Right lobe of liver (tissue), 6 donors: ENCODE measurements around the gene ASCC3. TPM values are rescaled to one million over a fixed set of nuclear protein-coding genes. Genes with fewer than 3 reads are reported as not detected.

Experiments
- ATAC-seq, 4 donors: fragments of 200-7000 bp; cut with Tn5 transposase; one replicate each; pipeline ENCODE4 v1.9.1; 2020; ENCODE audit warnings: mild to moderate bottlenecking in 4 of 4, moderate library complexity in 4 of 4
- DNase-seq, 3 donors: peaks; one replicate each; pipeline ENCODE4 v3.0.0-alpha.2; 2020
- H3K27ac ChIP-seq, 3 donors: fragments of 200-600 bp; one replicate each; pipeline ENCODE4 v1.8.0; 2022
- H3K27me3 ChIP-seq, 2 donors: fragments of 200-600 bp; one replicate each; pipeline ENCODE4 v1.8.0; 2022
- H3K36me3 ChIP-seq, 4 donors: fragments of 200-600 bp; sonication (generic) in 1 of 4; one replicate each; pipeline versions ENCODE4 v1.5.1 to v1.8.0; 2017 to 2022; ENCODE audit warnings: control low read depth in 1 of 4
- H3K4me1 ChIP-seq, 4 donors: fragments of 200-600 bp; sonication (generic) in 1 of 4; one replicate each; pipeline versions ENCODE4 v1.5.1 to v1.8.0; 2017 to 2022; ENCODE audit warnings: control low read depth in 1 of 4
- H3K4me3 ChIP-seq, 3 donors: fragments of 200-600 bp; one replicate each; pipeline ENCODE4 v1.8.0; 2022
- H3K9me3 ChIP-seq, 4 donors: fragments of 200-600 bp; sonication (generic) in 1 of 4; one replicate each; pipeline versions ENCODE4 v1.5.1 to v1.8.0; 2017 to 2022; ENCODE audit warnings: control low read depth in 1 of 4
- CTCF ChIP-seq, 4 donors: fragments of 200-600 bp in 3 of 4; fragments of 450-650 bp in 1 of 4; IDR thresholded peaks; one replicate each; pipeline versions ENCODE4 v1.5.1 to v1.8.0; 2016 to 2022; ENCODE audit warnings: antibody characterized with exemption in 4 of 4, mild to moderate bottlenecking in 2 of 4
- POLR2A ChIP-seq: fragments of 450-650 bp; IDR thresholded peaks from one replicate; pipeline ENCODE4 v1.6.1; 2017; ENCODE audit warnings: antibody characterized with exemption, mild to moderate bottlenecking
- WGBS: methylation state at CpG from one replicate; pipeline ENCODE4 v1.1.6; 2018; ENCODE audit warnings: low coverage, low lambda C conversion rate; ENCODE audit not compliant: insufficient coverage; ENCODE audit errors: missing lambda C conversion rate; 5-methylcytosine and 5-hydroxymethylcytosine counted together
- intact Hi-C, 2 donors: fragments of 100-400 bp; cut with DNase I; formaldehyde crosslinking; loops; one replicate each; pipeline versions ENCODE4 v1.11.2 to v1.14.1; 2022
- total RNA-seq, 6 experiments: library from RNA; depleted of rRNA in 2 of 6; stranded (reverse); fragments of >200 nt in 2 of 6; fragmentation: NEBNext Ultra II Directional in 3 of 6; extraction: Animal tissue kit (Norgen Biotek cat#: 25700) in 3 of 6; gene quantifications; one replicate each; pipeline versions ENCODE4 v1.1.0 to v1.2.4, GENCODE V29; 2016 to 2023
- donor health status: DM: no; HTN: yes; CAD: no.
- donor health status: DM: no; HTN: no; CAD: no.
- donor health status: DM: no; HTN: no; CAD: no.
- donor health status: DM: no; HTN: yes; CAD: no.
- donor health status: DM: no; HTN: yes; CAD: no.

Gene ASCC3
- total RNA-seq, 6 experiments from 2014 or later, result 17.0 to 28.2 (median 24.9) TPM

GRCh38 chr6:100472674-100473073 lies 408.5 kb downstream of the ASCC3 start:
- TF ChIP-seq CTCF (IDR thresholded peaks at IDR 0.05), result no peak
- TF ChIP-seq POLR2A, result no peak
- Histone ChIP-seq H3K4me1 (no peaks in the 10 kb centered on the region), H3K36me3 (no peaks in the 10 kb centered on the region), H3K4me3 (no peak overlapping the region), H3K9me3 (no peaks in the 10 kb centered on the region), H3K27ac (no peak overlapping the region), H3K27me3 (peaks cover 8 to 13% of the 10 kb centered on the region in 2 donors)
- WGBS, result 35% methylated on average over 3 of the region's 3 CpGs
- ATAC-seq (no peak), DNase-seq (no peak)
- intact Hi-C loops, result loop anchor here in 1 of 2 donors (10.0 kb wide), 1 partner anchor 348 kb away; no protein-coding TSS in a partner anchor

- no peak overlapping the region for H3K27ac ChIP-seq
- H3K36me3 ChIP-seq, result no peaks in the 10 kb centered on the region
- H3K27me3 ChIP-seq, result peaks cover 14 to 33% of the 10 kb centered on the region in 2 donors
- H3K4me3 ChIP-seq, result no peak overlapping the region
- no peaks in the 10 kb centered on the region for H3K9me3 ChIP-seq
- no peak for TF ChIP-seq CTCF (IDR thresholded peaks at IDR 0.05)
- TF ChIP-seq POLR2A, result no peak
- ATAC-seq, result no peak
- peaks cover 0 to 6% (median 0%) of the 10 kb centered on the region in 4 donors for H3K4me1 ChIP-seq
- intact Hi-C loops, result loop anchor here in 1 of 2 donors (10.0 kb wide), 1 partner anchor 346 kb away; no protein-coding TSS in a partner anchor
- no peak for DNase-seq
- 65% methylated on average over 5 of the region's 5 CpGs for WGBS
Observed at GRCh38 chr6:100470422-100471120, 410.6 kb downstream of the ASCC3 start.

GRCh38 chr6:100469101-100469859 lies 411.8 kb downstream of the ASCC3 start:
- no peak overlapping the region for H3K4me3 ChIP-seq
- DNase-seq (no peak), ATAC-seq (no peak)
- no peak overlapping the region for H3K27ac ChIP-seq
- peaks cover 0 to 6% (median 0%) of the 10 kb centered on the region in 4 donors for H3K4me1 ChIP-seq
- H3K9me3 ChIP-seq, result no peaks in the 10 kb centered on the region
- WGBS, result 39% methylated on average over 9 of the region's 44 CpGs
- TF ChIP-seq POLR2A (no peak), CTCF (IDR thresholded peaks at IDR 0.05) (no peak)
- no peaks in the 10 kb centered on the region for H3K36me3 ChIP-seq
- peaks cover 23 to 46% of the 10 kb centered on the region in 2 donors for H3K27me3 ChIP-seq
- intact Hi-C loops, result no loop called here

- Histone ChIP-seq H3K9me3 (no peaks in the 10 kb centered on the region), H3K27ac (no peak overlapping the region), H3K27me3 (peaks cover 23 to 58% of the 10 kb centered on the region in 2 donors), H3K36me3 (no peaks in the 10 kb centered on the region), H3K4me1 (peaks cover 0 to 6% (median 0%) of the 10 kb centered on the region in 4 donors), H3K4me3 (no peak overlapping the region)
- WGBS, result 26% methylated on average over 6 of the region's 6 CpGs
- ATAC-seq, result no peak
- DNase-seq, result no peak
- TF ChIP-seq POLR2A (no peak), CTCF (IDR thresholded peaks at IDR 0.05) (no peak)
- intact Hi-C loops, result no loop called here
Observed at GRCh38 chr6:100468016-100468622, 413.0 kb downstream of the ASCC3 start.
